Measurements from ENCODE around the gene IL17RC. TPM values are rescaled to one million over a fixed set of nuclear protein-coding genes. Genes with fewer than 3 reads are reported as not detected.

IL17RC gene
- total and polyA plus RNA-seq, 2 donors (not counting 3 experiments of a cell fraction or from before 2014, with no cell fraction given) = 18.7 to 19.9 TPM

DNA sequence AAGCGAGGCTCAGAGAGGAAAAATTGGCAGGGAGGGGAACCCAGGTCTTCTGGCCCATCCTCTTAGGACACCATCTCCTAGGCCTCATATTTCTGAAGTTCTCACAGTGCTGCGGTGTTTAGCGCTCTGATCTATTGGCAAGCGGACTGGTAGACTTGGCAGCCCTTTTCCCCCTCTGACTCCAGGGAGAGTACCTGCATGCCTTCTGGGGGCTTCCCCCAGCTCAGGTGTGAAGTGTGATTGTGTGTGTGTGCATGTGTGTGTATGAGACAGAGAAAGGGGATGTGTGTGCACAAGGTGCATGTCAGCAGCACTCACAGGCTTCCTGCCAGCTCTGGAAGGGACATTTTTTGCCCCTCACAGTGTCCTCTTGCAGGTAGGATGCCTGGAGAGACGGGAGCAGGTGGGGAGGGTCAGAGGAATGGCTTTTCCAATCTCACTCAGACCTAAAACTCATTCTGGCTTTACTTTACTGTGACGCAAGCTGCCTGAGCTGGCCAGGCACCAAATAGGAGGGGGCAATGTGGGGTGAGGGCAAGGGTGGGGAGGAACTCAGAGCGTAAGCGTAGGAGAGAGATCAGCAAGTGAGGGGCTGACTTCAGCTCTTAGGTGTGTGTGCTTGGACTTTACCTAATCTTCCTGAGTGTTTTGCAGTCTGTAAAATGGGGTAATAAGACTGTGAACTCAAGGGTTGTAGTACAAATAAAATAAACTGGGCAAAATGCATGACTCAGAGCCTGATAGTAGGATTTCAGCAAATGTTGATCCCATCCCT, 18.2 kb upstream of the IL17RC start:
- H3K9me1 ChIP-seq (replicated peaks; ENCODE audit: control insufficient read depth, extremely low read depth, insufficient read depth, low read length) = no peaks in the 10 kb centered on the region

More for the DNA sequence above, 18.2 kb upstream of the IL17RC start:
- ChIA-PET CTCF (interaction anchor here (1.0 to 1.4 kb wide), 3 partner anchors 17 to 48 kb away, joined by 3 to 10 read pairs (median 4); no protein-coding TSS in a partner anchor), POLR2A (no interaction called here)
- BruUV-seq (replicated peaks) = no TSS peak
- TF ChIP-seq GATA2 (IDR thresholded peaks at IDR 0.05; ENCODE audit: insufficient read depth, insufficient read length, low read depth, low read length) (no peak), JUN (IDR thresholded peaks at IDR 0.05; ENCODE audit: borderline replicate concordance, insufficient read depth, insufficient read length, low read depth) (no peak), FOS (IDR thresholded peaks at IDR 0.05; ENCODE audit: borderline replicate concordance, insufficient read depth, low read length) (no peak), POLR2A (IDR thresholded peaks at IDR 0.05; ENCODE audit: low read depth, low read length) (no peak), MYC (IDR thresholded peaks at IDR 0.05; ENCODE audit: low read depth, low read length) (no peak), EZH2 (IDR thresholded peaks at IDR 0.05; ENCODE audit: borderline replicate concordance, low read depth, low read length, severe bottlenecking) (no peak), POLR2AphosphoS5 (IDR thresholded peaks at IDR 0.05; ENCODE audit: insufficient read depth, low read depth, low read length) (no peak)
- TF ChIP-seq, protein P1, sequence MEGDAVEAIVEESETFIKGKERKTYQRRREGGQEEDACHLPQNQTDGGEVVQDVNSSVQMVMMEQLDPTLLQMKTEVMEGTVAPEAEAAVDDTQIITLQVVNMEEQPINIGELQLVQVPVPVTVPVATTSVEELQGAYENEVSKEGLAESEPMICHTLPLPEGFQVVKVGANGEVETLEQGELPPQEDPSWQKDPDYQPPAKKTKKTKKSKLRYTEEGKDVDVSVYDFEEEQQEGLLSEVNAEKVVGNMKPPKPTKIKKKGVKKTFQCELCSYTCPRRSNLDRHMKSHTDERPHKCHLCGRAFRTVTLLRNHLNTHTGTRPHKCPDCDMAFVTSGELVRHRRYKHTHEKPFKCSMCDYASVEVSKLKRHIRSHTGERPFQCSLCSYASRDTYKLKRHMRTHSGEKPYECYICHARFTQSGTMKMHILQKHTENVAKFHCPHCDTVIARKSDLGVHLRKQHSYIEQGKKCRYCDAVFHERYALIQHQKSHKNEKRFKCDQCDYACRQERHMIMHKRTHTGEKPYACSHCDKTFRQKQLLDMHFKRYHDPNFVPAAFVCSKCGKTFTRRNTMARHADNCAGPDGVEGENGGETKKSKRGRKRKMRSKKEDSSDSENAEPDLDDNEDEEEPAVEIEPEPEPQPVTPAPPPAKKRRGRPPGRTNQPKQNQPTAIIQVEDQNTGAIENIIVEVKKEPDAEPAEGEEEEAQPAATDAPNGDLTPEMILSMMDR (IDR thresholded peaks at IDR 0.05; ENCODE audit: extremely low read depth in 1 of 2, insufficient read depth in 1 of 2, low read depth in 1 of 2, low read length in 2 of 2) = no peak
- TF ChIP-seq, protein P2, sequence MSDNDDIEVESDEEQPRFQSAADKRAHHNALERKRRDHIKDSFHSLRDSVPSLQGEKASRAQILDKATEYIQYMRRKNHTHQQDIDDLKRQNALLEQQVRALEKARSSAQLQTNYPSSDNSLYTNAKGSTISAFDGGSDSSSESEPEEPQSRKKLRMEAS (IDR thresholded peaks at IDR 0.05; ENCODE audit: insufficient read depth, insufficient read length) = no peak
- H3K9me3 ChIP-seq (replicated peaks; ENCODE audit: control insufficient read depth, insufficient read depth, low read length) = no peaks in the 10 kb centered on the region
- dilution Hi-C loops (cut with MboI; ENCODE audit: extremely low pct_ligation_motif_present, low sequenced_read_pairs) (no loop called here), intact Hi-C loops (cut with micrococcal nuclease) (no loop called here)
- DNase-seq (ENCODE audit: low read depth, low spot score) (no peak), FAIRE-seq (no peak)
- H3K27me3 ChIP-seq (ENCODE audit: control insufficient read depth in 2 of 2, insufficient read depth in 2 of 2, low read length in 2 of 2) = no peaks in the 10 kb centered on the region
- no peak overlapping the region for H3K27ac ChIP-seq (ENCODE audit: insufficient read depth, low read depth, low read length)
- H3K79me2 ChIP-seq (ENCODE audit: control insufficient read depth, insufficient read depth, low read length) = no peaks in the 10 kb centered on the region
- H4K20me1 ChIP-seq (replicated peaks; ENCODE audit: control insufficient read depth, extremely low read depth, insufficient read depth, low read length) = no peaks in the 10 kb centered on the region
- no peak overlapping the region for H3K9ac ChIP-seq (replicated peaks; ENCODE audit: extremely low read depth, insufficient read depth, low read length)
- peaks cover 42% of the 10 kb centered on the region for H3K4me1 ChIP-seq (ENCODE audit: control insufficient read depth, extremely low read depth, insufficient read depth, low read length)
- no peak overlapping the region for H3K4me3 ChIP-seq (replicated peaks in 1 of 3; ENCODE audit: insufficient read depth in 1 of 3, low read depth in 1 of 3, low read length in 3 of 3)
- no peak overlapping the region for H2AFZ ChIP-seq (ENCODE audit: low read depth, low read length)
- peaks cover 0 to under 1% of the 10 kb centered on the region in 2 experiments for H3K36me3 ChIP-seq (ENCODE audit: control insufficient read depth in 2 of 2, extremely low read depth in 1 of 2, insufficient read depth in 2 of 2, low read length in 2 of 2)
- no peak overlapping the region for H3K4me2 ChIP-seq (ENCODE audit: insufficient read depth, low read length)

All from endothelial cell of umbilical vein (primary cell).